ENCODE measurements around the gene TGM2. TPM values are rescaled to one million over a fixed set of nuclear protein-coding genes. Genes with fewer than 3 reads are reported as not detected.

Gene TGM2
- total and polyA plus RNA-seq, 9 of the 15 experiments (the other 6 are each of a cell fraction or from before 2014, with no cell fraction given), result 5.5 to 78.5 (median 37.6) TPM

GRCh38 chr20:38165089-38165965 is at the start of gene TGM2 (continued):
- TF ChIP-seq ZNF318 (IDR thresholded peaks at IDR 0.05; ENCODE audit: borderline replicate concordance in 1 of 2, low read depth in 1 of 2) (no peak), ZNF699 (CRISPR knock-in tag; IDR thresholded peaks at IDR 0.05; ENCODE audit: insufficient replicate concordance) (no peak), SLC30A9 (CRISPR knock-in tag; IDR thresholded peaks at IDR 0.05) (no peak), EHMT2 (IDR thresholded peaks at IDR 0.05) (peak; percentile 72; the same call in 1 of the 2 replicates), ZBTB11 (CRISPR knock-in tag; IDR thresholded peaks at IDR 0.05) (no peak), ARID3A (IDR thresholded peaks at IDR 0.05; ENCODE audit: borderline replicate concordance, low read depth, low read length) (no peak), HSF4 (CRISPR knock-in tag; IDR thresholded peaks at IDR 0.05; ENCODE audit: borderline replicate concordance) (no peak), ETV5 (CRISPR knock-in tag; IDR thresholded peaks at IDR 0.05; ENCODE audit: low read depth) (0 out of 2 replicates have a peak, but pooled peaks have one; percentile 60), E2F4 (CRISPR knock-in tag; IDR thresholded peaks at IDR 0.05; ENCODE audit: low read depth) (no peak)
